Fibroblast of lung (primary cell): ENCODE results near the gene USP12.

ENCODE experiments used
- CTCF ChIP-seq, 2 donors: IDR thresholded peaks in 1 of 2; conservative IDR thresholded peaks in 1 of 2; 1 replicate in 1 of 2; 2 replicates in 1 of 2; pipeline ENCODE4 v1.5.1; 2011 to 2012; ENCODE audit warnings: low read length in 2 of 2, control low read depth in 1 of 2, inconsistent platforms in 1 of 2, low read depth in 1 of 2, mild to moderate bottlenecking in 1 of 2
- EZH2 ChIP-seq: IDR thresholded peaks from 2 replicates; pipeline ENCODE4 v1.5.1; 2012; ENCODE audit warnings: low read length, control low read depth, mild to moderate bottlenecking; ENCODE audit errors: missing control alignments

- TF ChIP-seq CTCF (conservative IDR thresholded peaks at IDR 0.05 in 1 of 2, IDR thresholded peaks at IDR 0.05 in 1 of 2; ENCODE audit: low read depth in 1 of 2, low read length in 2 of 2) (no peak), EZH2 (no peak)
Measured at GRCh38 chr13:27024776-27025492, 146.7 kb downstream of the USP12 start.
